Measurements from ENCODE around the gene CHRM3.

CHRM3 gene

DNA sequence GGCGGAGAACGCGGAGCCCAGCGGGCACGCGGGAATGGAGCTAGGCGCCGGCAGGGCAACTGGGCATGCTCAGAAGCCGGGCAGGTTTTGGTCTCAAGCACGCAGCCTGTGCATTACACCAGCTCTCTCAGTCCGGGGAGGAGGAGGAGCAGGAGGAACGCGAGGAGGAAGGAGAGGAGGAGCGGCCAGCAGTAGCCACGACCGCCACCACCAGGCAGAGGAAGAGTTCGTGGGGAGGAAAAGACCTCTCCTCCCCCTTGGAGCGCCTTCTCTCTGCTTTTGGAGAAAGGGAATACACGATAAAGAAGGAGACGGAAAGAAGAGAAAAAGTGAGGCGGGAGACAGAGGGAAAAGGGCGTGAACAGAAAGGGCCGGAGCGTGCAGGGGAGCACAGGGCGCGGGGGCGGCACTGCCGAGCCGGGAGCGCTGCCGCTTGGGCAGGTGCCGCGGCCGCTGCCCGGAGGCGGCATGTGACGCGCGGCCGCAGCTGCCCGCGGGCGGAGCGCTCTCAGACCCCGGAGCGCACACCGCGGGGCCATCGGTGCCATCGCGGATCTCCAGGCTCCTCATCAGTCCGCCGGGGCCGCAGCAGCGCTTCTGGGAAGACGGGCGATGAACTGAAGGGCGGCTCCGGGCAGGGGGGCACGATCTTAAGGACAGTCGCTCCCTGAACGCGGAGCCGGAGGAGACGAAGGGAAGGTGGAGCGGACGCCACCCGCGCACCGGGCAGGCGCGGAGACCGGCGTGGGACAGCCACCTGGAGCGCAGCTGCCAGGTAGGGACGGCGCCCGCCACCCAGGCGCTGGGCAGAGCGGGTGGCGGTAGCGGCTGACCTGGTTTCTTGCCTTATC lies at the start of gene CHRM3:
TSS of gene CHRM3 (plus strand) at position 116 of the 851 bp plus-strand sequence. CDS start 520,884 bp downstream, outside the sequence.
- TF ChIP-seq, protein P1, sequence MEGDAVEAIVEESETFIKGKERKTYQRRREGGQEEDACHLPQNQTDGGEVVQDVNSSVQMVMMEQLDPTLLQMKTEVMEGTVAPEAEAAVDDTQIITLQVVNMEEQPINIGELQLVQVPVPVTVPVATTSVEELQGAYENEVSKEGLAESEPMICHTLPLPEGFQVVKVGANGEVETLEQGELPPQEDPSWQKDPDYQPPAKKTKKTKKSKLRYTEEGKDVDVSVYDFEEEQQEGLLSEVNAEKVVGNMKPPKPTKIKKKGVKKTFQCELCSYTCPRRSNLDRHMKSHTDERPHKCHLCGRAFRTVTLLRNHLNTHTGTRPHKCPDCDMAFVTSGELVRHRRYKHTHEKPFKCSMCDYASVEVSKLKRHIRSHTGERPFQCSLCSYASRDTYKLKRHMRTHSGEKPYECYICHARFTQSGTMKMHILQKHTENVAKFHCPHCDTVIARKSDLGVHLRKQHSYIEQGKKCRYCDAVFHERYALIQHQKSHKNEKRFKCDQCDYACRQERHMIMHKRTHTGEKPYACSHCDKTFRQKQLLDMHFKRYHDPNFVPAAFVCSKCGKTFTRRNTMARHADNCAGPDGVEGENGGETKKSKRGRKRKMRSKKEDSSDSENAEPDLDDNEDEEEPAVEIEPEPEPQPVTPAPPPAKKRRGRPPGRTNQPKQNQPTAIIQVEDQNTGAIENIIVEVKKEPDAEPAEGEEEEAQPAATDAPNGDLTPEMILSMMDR (IDR thresholded peaks at IDR 0.05; ENCODE audit: low read depth, low read length, missing control alignments) = no peak
- no peak for DNase-seq (ENCODE audit: low read depth)
- no peak within 1 kb of the TSS for H3K4me3 ChIP-seq (ENCODE audit: low read depth, low read length)

DNA sequence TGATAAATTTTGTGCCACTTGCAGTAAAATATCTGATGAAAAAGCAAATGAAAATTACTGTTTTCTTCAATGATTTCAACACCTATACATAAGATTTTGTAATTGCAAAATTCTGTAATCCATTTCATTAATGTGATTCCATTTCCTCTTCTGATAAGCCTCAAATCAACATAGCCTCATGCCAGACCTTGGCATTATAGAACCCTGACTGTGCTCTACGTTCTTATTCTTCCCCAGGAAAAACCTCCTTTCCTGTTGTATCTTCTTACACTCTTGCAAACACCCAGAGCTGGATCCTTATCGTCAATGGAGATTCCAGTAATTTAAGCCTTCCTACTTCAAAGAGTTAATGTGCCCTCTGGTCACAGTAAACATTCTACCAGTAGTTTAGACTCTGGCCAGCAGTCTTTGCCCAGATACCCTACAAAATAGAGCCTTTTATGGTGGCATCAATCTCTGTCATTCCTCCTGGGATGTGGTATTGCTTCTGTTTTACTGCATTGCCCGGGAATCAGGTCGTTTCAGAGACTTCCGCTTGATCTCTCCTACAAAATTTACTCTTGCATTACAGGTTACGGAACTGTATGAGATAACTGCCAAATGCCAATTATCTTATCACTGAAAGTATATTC lies 48.5 kb upstream of the CHRM3 start:
- H3K4me3 ChIP-seq (ENCODE audit: low read depth, low read length) = no peak overlapping the region
- TF ChIP-seq, protein P1 (IDR thresholded peaks at IDR 0.05; ENCODE audit: low read depth, low read length, missing control alignments) = no peak
- no peak for DNase-seq (ENCODE audit: low read depth)

DNA sequence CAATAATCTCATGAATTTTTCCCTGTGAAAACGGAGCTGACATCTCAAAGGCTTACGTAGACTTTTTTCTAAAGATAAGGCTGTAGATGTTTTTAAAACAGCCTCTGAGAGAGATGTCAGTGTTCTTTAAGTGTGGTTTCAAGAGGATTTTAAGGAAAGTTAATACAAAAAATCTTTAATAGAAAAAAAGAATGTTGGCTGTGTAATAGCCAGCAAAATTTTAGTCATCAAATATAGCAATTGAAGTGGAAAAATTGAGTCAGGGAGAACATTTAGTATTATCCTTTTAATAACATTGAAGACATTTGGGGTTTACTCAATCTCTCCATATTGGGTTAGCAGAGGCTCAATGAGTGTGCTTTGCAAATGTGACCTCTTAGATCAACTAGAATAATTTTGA lies 38.6 kb upstream of the CHRM3 start:
- H3K4me3 ChIP-seq (ENCODE audit: low read depth, low read length) = no peak overlapping the region
- no peak for DNase-seq (ENCODE audit: low read depth)
- TF ChIP-seq, protein P1 (IDR thresholded peaks at IDR 0.05; ENCODE audit: low read depth, low read length, missing control alignments) = no peak

DNA sequence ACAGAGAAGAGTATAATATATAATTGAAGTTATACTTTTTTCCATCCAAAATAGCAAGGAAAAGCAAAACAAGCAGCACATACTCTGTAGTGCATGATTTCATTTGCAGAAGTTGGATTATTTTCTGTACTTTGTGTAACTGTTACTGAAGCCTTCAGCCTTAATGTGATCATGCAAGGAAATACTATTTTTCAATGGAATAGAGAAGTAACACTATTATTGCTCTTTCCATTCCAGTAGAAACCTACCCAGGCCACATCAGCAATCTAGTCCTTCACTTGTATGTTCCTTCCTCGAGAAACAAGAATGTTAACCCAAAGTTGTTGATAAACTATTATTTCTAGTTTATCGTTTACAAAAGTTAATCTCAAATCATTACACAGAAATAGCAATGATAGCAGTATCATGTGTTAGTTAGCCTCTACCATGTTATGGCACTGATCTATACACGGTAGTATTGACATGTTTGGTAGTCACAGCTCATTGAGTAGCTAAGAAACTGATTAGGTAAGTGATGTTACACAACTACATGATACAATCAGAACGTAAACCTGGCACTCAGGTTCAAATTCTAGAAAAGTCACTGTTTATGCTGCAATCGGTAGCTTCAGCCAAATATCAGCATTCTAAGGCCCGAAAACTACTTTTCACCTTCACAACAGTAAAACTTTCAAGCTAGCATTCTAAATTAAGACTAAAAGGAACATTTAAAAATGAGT lies 37.6 kb upstream of the CHRM3 start:
- DNase-seq (ENCODE audit: low read depth) = no peak
- H3K4me3 ChIP-seq (ENCODE audit: low read depth, low read length) = no peak overlapping the region
- TF ChIP-seq, protein P1 (IDR thresholded peaks at IDR 0.05; ENCODE audit: low read depth, low read length, missing control alignments) = no peak

DNA sequence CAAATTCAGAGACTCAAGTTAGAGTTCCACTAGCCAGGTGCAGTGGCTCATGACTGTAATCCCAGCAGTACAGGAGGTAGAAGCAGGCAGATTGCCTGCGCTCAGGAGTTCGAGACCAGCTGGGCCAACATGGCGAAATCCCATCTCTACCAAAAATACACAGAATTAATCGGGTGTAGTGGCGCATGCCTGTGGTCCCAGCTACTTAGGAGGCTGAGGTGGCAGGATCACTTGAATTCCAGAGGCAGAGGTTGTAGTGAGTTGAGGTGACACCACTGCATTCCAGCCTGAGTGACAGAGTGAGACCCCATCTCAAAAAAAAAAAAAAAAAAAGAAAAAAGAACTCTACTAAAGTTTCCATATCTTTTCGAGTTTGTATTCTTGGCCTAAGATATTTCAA lies 36.7 kb upstream of the CHRM3 start:
- no peak overlapping the region for H3K4me3 ChIP-seq (ENCODE audit: low read depth, low read length)
- TF ChIP-seq, protein P1 (IDR thresholded peaks at IDR 0.05; ENCODE audit: low read depth, low read length, missing control alignments) = no peak
- no peak for DNase-seq (ENCODE audit: low read depth)

DNA sequence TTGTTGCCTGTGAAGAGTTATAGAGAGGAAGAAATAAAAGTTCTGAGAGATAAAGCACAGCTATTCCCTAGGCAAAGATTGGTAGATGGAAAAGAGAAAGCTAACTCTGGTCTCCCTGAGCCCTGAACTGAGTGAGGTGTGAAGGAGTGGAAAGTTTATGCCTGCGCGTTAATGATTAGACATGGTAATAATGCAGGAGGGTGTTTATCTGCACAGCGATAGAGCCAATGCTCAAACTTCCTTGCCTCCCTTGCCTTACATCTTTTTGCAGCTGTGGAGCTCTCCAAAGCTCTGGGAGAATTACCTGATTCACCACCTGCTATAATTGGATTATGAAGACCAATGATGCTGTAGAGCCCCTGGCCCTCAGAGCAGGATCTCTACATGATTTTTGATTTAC lies 32.8 kb upstream of the CHRM3 start:
- TF ChIP-seq, protein P1 (IDR thresholded peaks at IDR 0.05; ENCODE audit: low read depth, low read length, missing control alignments) = no peak
- H3K4me3 ChIP-seq (ENCODE audit: low read depth, low read length) = no peak overlapping the region
- DNase-seq (ENCODE audit: low read depth) = no peak
